GM12874 (cell line): Measurements from ENCODE around the gene PARP15.

Experiments
- TF ChIP-seq, protein P1 (sequence below): IDR thresholded peaks from 2 replicates; pipeline ENCODE4 v1.5.1; 2011; ENCODE audit warnings: low read depth, mild to moderate bottlenecking, control low read depth, low read length, moderate library complexity; ENCODE audit not compliant: insufficient read depth

PARP15 gene

DNA sequence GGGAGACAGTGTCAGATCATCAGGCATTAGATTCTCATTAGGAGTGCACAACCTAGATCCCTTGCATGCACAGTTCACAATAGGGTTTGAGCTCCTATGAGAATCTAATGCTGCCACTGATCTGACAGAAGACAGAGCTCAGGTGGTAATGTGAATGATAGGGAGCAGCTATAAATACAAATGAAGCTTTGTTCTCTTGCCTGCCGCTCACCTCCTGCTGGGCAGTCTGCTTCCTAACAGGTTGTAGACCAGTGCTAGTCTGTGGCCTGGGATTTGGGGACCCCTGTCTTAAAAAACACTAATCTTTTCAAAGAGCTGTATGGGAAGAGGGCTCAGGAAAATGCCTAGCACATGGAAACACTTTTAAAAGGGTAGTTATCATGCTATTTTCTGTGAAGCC lies 52.3 kb downstream of the PARP15 start:
- TF ChIP-seq, protein P1, sequence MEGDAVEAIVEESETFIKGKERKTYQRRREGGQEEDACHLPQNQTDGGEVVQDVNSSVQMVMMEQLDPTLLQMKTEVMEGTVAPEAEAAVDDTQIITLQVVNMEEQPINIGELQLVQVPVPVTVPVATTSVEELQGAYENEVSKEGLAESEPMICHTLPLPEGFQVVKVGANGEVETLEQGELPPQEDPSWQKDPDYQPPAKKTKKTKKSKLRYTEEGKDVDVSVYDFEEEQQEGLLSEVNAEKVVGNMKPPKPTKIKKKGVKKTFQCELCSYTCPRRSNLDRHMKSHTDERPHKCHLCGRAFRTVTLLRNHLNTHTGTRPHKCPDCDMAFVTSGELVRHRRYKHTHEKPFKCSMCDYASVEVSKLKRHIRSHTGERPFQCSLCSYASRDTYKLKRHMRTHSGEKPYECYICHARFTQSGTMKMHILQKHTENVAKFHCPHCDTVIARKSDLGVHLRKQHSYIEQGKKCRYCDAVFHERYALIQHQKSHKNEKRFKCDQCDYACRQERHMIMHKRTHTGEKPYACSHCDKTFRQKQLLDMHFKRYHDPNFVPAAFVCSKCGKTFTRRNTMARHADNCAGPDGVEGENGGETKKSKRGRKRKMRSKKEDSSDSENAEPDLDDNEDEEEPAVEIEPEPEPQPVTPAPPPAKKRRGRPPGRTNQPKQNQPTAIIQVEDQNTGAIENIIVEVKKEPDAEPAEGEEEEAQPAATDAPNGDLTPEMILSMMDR = no peak

DNA sequence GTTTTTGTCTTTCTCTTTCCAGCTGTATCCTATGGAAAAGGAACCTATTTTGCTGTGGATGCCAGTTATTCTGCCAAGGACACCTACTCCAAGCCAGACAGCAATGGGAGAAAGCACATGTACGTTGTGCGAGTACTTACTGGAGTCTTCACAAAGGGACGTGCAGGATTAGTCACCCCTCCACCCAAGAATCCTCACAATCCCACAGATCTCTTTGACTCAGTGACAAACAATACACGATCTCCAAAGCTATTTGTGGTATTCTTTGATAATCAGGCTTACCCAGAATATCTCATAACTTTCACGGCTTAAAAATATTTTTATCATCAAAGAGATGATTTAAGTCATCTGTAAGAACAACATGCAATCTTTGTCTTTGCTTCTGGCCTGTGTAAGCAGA lies 58.3 kb downstream of the PARP15 start:
- TF ChIP-seq, protein P1 = no peak

DNA sequence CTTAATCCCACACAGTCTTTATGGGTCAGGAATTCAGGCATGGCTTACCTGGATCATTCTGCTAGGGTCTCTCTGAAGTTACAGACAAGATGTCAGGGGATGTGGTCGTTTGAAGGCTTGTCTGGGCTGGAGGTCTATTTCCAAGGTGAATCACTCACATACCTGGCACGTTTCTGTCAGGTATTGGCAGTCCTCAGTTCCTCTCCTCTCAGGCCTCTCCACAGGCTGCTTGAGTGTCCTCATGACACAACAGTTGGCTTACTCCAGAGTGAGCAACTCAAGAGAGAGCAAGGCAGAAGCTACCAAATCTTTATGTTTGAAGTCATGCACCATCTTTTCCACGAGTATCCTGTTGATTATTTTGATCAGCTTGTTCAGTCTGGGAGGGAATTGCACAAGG lies 59.2 kb downstream of the PARP15 start:
- TF ChIP-seq, protein P1 = no peak

DNA sequence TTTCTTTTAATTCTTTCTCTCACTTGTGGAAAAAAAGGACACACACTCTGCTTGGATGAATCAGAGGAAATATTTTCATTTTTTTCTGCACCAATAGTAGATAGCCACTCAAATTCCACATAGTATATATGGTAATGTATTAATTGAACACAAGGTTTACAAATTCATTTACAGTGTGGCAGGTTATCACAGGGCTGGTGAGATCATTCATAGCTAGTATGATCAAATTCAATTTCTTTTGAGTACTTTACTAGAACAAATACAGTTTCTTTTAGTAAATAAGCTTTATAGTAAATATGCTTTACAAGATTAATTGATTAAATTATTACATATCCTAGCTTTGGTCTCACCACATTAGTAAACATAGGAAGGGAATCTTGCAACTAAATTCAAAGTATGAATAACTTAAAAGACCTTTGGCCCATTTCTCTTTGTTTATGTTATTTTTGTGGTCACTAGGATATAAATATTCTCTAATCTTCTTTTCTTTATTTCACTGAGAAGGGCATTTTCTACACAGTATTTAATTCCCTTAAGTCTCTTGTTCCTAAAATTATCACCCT lies 63.1 kb downstream of the PARP15 start:
- TF ChIP-seq, protein P1 = no peak

DNA sequence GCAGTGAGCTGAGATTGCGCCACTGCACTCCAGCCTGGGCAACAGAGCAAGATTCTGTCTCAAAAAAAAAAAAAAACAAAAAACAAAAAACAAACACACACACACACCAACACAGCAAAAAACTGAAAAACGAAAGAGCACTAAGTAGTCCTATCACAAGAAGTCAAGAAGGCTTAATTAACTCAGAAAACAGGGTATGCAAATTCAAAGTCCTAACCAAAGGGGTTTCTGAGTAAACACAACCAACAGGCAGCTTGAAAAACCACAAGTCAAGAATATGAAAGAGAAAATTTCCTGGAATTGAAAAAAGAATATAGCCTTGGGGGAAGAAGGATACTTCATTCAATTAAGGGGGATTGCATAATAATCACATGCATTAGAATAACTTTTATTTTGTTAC lies 65.5 kb downstream of the PARP15 start:
- TF ChIP-seq, protein P1 = no peak

DNA sequence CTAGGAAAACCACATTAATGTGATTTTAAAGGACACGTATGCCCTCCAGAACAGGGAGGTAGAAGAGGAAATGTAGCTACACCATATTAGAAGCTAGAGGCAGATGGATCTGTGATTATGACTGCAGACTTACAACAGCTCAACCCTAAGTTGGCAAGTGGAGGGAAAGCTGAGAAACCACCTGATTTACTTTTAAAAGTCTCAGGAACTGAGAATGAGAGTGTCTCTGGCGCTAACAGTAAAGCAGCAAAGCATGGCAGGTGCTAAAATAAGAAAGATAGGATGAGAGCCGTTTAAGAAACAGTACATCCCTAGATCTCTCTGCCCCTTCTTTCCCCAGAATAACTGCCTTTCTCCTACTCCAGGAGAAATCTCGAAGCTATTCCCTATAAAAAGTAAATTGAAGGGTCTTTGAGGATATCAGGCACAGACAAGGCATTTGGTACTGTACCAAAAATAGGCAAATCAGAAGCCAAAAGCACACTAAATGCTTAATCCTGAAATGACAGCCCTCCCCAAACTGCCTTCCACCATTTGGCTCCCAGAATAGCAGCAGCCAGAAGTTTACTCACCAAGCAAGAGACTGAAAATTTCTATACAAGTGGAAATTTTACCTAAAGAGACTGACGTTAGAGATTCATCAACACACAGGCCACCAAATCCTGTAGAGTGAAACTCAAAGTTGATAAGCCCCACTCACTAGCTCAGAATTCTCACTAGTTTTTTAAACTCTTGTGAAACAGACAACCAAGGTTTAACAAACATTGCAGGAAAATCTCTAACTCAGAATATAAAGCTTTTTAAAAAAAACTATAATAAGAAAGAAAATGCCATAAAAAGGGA lies 68.9 kb downstream of the PARP15 start:
- TF ChIP-seq, protein P1 = no peak

DNA sequence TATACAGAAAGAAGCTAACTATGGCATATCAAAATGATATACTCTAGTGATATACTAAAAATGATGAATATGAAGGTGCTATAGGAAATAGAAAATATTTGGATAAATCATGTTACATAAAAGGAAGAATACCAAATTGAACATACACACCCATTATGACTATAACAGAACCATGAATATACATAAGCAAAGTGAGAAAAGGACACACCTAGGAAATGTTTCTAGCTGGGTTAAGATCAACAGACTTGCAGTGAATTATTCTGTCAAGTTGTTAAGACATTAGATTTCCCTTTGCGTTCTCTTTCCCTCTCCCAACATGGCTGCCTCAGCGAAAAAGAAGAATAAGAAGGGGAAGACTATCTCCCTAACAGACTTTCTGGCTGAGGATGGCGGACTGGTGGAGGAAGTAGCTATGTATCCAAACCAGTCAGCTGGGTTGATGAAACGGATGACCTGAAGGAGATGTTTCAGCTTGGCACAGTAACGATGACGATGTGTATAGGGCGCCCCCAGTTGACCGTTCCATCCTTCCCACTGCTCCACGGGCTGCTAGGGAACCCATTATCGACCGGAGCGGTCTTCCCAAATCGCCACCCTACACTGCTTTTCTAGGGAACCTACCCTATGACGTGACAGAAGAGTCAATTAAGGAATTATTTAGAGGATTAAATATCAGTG lies 83.0 kb downstream of the PARP15 start:
- TF ChIP-seq, protein P1 = no peak
